ENCODE data around the gene RPL26. TPM values are rescaled to one million over a fixed set of nuclear protein-coding genes. Genes with fewer than 3 reads are reported as not detected.

The RPL26 gene
- total and polyA plus RNA-seq, 8 donors, result 608 to 1,890 (median 1,076) TPM

DNA sequence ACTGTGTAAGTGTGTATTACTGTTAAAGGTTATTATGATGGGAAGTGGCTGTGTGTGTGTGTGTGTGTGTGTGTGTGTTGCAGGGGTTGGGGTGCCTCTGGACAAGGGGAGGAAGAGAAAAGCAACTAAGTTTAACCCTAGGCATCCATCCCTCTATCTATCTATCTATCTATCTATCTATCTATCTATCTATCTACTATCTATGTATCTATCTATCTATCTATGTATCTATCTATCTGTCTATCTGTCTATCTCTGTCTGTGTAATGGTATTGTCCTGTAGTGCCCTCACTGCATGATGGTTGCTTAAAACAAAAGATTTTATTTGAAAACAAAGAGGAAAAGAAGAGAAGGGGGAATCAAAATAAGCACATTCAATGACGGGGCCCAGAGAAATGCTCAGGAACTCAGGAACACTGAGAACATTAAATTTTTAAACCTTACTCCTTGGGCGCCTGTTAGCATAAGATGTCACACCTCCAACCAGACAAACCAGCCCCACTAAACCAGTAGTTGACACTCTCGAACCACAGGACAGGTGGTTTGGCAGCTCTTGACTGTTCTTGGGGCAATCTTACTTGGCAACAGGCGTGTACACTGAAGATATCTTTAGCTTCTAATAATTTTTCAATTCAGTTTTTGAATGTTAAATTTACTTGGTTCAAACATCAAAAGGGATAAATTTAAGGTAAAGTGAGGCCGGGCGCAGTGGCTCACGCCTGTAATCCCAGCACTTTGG, 5.1 kb upstream of the RPL26 start:
- Histone ChIP-seq H3K27ac (no peak overlapping the region), H3K4me3 (no peak overlapping the region), H3K36me3 (no peaks in the 10 kb centered on the region), H3K9me3 (no peaks in the 10 kb centered on the region), H3K27me3 (no peaks in the 10 kb centered on the region), H3K4me1 (peaks cover 0 to 4% (median 0%) of the 10 kb centered on the region in 3 donors)
- 87 to 89% methylated on average over 7 of the region's 7 CpGs for WGBS, 2 donors
- DNase-seq (no peak), FAIRE-seq (no peak), ATAC-seq (no peak)
- intact Hi-C loops (cut with DNase I), result no loop called here
- no peak for TF ChIP-seq CTCF (IDR thresholded peaks at IDR 0.05)

- Histone ChIP-seq H3K4me3 (no peak overlapping the region), H3K4me1 (peaks cover 5 to 6% (median 6%) of the 10 kb centered on the region in 3 donors), H3K27ac (no peak overlapping the region), H3K36me3 (peaks cover 0 to under 1% (median 0%) of the 10 kb centered on the region in 3 donors), H3K9me3 (no peaks in the 10 kb centered on the region), H3K27me3 (no peaks in the 10 kb centered on the region)
- no peak for TF ChIP-seq CTCF (IDR thresholded peaks at IDR 0.05)
- intact Hi-C loops (cut with DNase I), result no loop called here
- FAIRE-seq, result no peak
- DNase-seq, result no peak
- WGBS, 2 donors, result 73 to 75% methylated on average over 6 of the region's 6 CpGs
- no peak for ATAC-seq
Observed at GRCh38 chr17:8386841-8387240, 3.8 kb upstream of the RPL26 start.

DNA sequence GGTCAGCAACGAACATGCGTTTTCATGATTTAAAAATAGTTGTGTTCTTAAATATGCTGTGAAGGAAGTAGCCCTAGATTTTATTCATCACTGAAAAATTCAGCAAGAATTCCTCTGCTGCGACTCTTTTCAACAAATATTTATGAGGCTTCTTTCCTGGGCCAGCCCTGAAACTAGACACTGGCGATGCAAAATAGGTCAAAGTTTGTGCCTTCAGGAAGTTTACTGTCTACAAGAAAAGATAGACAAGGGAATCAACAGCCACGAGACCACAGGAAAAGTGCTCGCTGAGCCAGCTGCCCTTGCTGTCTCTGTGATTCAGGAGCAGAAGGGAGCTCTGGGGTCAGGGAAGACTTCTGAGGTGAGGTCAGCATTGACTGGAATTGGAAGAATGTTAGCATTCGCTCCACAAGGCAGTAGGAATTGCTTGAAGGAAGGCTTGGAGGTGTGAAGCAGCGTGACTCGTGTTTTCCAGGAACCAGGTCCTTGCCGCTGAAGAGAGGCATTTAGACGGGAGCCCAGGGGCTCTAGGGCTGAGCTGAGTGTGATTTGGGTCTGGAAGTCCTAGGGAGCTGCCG, 1.9 kb upstream of the RPL26 start:
- intact Hi-C loops (cut with DNase I), result no loop called here
- Histone ChIP-seq H3K27ac (no peak overlapping the region), H3K36me3 (peaks cover 0 to 18% (median 11%) of the 10 kb centered on the region in 3 donors), H3K4me3 (no peak overlapping the region), H3K27me3 (no peaks in the 10 kb centered on the region), H3K4me1 (peaks cover 22 to 26% (median 24%) of the 10 kb centered on the region in 3 donors), H3K9me3 (no peaks in the 10 kb centered on the region)
- DNase-seq, result no peak
- no peak for TF ChIP-seq CTCF (IDR thresholded peaks at IDR 0.05)
- ATAC-seq, result no peak
- 81 to 90% methylated on average over 12 of the region's 12 CpGs for WGBS, 2 donors
- no peak for FAIRE-seq

- DNase-seq (no peak), FAIRE-seq (no peak), ATAC-seq (peak; percentile 1 to 7 (median 5))
- intact Hi-C loops (cut with DNase I), result no loop called here
- H3K4me1 ChIP-seq, result peaks cover 27 to 35% (median 29%) of the 10 kb centered on the region in 3 donors
- no peaks in the 10 kb centered on the region for H3K27me3 ChIP-seq
- peak overlapping the region in 2 of 4 donors; percentile 75 to 83 for H3K27ac ChIP-seq
- H3K4me3 ChIP-seq, result peak overlapping the region; percentile 59 to 87 (median 78)
- H3K36me3 ChIP-seq, result peaks cover 2 to 38% (median 21%) of the 10 kb centered on the region in 3 donors
- 0 to 1% methylated on average over 15 of the region's 15 CpGs for WGBS, 2 donors
- H3K9me3 ChIP-seq, result no peaks in the 10 kb centered on the region
- TF ChIP-seq CTCF (IDR thresholded peaks at IDR 0.05), result no peak
Observed at GRCh38 chr17:8382880-8383142, 182 bp downstream of the RPL26 start.
